CD8-positive, alpha-beta memory T cell (primary cell): Measurements from ENCODE around the gene SORD. TPM values are rescaled to one million over a fixed set of nuclear protein-coding genes. Genes with fewer than 3 reads are reported as not detected.
"Not testable (repeated sequence)": the region's sequence is repeated elsewhere in the genome, so short reads cannot be mapped to it uniquely, and the experiment has no call there.

Experiments used
- CTCF ChIA-PET: fragments of 350-600 bp; sonication (Branson Sonifier 250); formaldehyde crosslinking; loops from one replicate; lab custom pipeline; 2021; ENCODE audit warnings: antibody characterized with exemption; lab: Charles Lee
- POLR2A ChIA-PET: fragments of 350-600 bp; sonication (Branson Sonifier 250); formaldehyde crosslinking; loops from one replicate; lab custom pipeline; 2021; ENCODE audit warnings: antibody characterized with exemption; lab: Charles Lee
- DNase-seq, 5 donors: peaks; one replicate each; pipeline versions ENCODE4 v3.0.0 to v3.0.0-alpha.2; 2020 to 2022; ENCODE audit warnings: mixed read lengths in 1 of 5
- H3K27ac ChIP-seq: one replicate; pipeline ENCODE4 v1.7.0; 2013; ENCODE audit warnings: low read depth, mild to moderate bottlenecking, low read length, moderate library complexity
- H3K27me3 ChIP-seq: 2 replicates; pipeline ENCODE4 v1.7.0; 2013; ENCODE audit warnings: low read length, mild to moderate bottlenecking; ENCODE audit not compliant: insufficient read depth, poor library complexity, severe bottlenecking
- H3K36me3 ChIP-seq: 2 replicates; pipeline ENCODE4 v1.7.0; 2013; ENCODE audit warnings: mild to moderate bottlenecking, low read length, moderate library complexity; ENCODE audit not compliant: insufficient read depth
- H3K4me1 ChIP-seq: 2 replicates; pipeline ENCODE4 v1.7.0; 2013; ENCODE audit warnings: mild to moderate bottlenecking, low read length, moderate library complexity; ENCODE audit not compliant: insufficient read depth
- H3K4me3 ChIP-seq: 2 replicates; pipeline ENCODE4 v1.7.0; 2013; ENCODE audit warnings: mild to moderate bottlenecking, low read length
- H3K9me3 ChIP-seq: 2 replicates; pipeline ENCODE4 v1.7.0; 2013; ENCODE audit warnings: mild to moderate bottlenecking, low read length
- H3K27ac Mint-ChIP-seq, 8 donors: one replicate each; pipeline ENCODE4 v1.8.0; 2020 to 2021; ENCODE audit warnings: mixed read lengths in 8 of 8, mild to moderate bottlenecking in 6 of 8, inconsistent platforms in 3 of 8, moderate library complexity in 3 of 8
- H3K27me3 Mint-ChIP-seq, 2 donors: one replicate each; pipeline ENCODE4 v1.8.0; 2020 to 2021; ENCODE audit warnings: mixed read lengths in 2 of 2, mild to moderate bottlenecking in 1 of 2, moderate library complexity in 1 of 2
- H3K36me3 Mint-ChIP-seq, 3 donors: one replicate each; pipeline ENCODE4 v1.8.0; 2020 to 2021; ENCODE audit warnings: mixed read lengths in 3 of 3, inconsistent platforms in 1 of 3, mild to moderate bottlenecking in 1 of 3
- H3K4me1 Mint-ChIP-seq, 3 donors: one replicate each; pipeline ENCODE4 v1.8.0; 2020 to 2021; ENCODE audit warnings: mixed read lengths in 3 of 3, inconsistent platforms in 1 of 3, mild to moderate bottlenecking in 1 of 3
- H3K4me3 Mint-ChIP-seq, 7 donors: one replicate each; pipeline ENCODE4 v1.8.0; 2020 to 2021; ENCODE audit warnings: mixed read lengths in 7 of 7, mild to moderate bottlenecking in 6 of 7, moderate library complexity in 4 of 7, inconsistent platforms in 2 of 7
- H3K9me3 Mint-ChIP-seq, 5 donors: one replicate each; pipeline ENCODE4 v1.8.0; 2020 to 2022; ENCODE audit warnings: mixed read lengths in 5 of 5, mild to moderate bottlenecking in 3 of 5, moderate library complexity in 2 of 5, inconsistent platforms in 1 of 5
- polyA plus RNA-seq: library from polyadenylated mRNA; unstranded; fragments of 300-500 nt; fragmentation: Illumina TruSeq; gene quantifications from one replicate; pipeline ENCODE4 v1.2.3, GENCODE V29; 2021
- total RNA-seq, 2 experiments: library from RNA; stranded (reverse); gene quantifications; one replicate each; pipeline ENCODE4 v1.2.3, GENCODE V29; 2021

The SORD gene
- total and polyA plus RNA-seq, 3 experiments from 2014 or later: 7.8 to 23.1 (median 23.0) TPM

DNA sequence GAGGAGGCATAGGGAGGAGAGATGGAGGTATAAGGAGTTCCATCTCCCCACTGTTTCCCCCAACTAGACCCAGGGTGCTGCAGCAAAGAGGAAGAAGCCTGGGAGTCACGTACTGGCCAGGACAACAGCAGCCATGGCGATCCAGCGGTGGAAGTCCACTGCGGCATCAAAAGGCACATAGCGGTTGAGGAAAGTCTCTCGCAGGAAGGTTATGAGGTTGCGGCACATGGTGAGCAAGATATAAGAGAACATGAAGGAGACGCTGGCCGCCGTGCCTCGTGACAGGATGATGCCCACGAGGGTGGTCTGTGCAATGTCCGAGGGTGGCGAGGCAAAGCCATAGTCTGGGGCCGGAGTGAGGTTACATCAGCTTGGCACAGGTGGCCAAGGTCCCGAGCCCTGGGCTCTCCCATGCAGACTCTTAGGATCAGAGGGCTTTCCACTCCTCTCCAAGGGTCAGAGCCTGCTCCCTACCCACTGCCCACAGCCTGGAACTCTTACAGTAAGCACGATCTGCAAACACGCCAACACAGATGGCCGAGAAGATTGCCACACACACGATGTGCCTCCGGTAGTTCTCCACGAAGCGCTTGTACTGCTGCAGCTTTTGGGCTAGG is 76.7 kb downstream of the SORD start:
- Histone ChIP-seq H3K36me3 (no peaks in the 10 kb centered on the region), H3K27me3 (no peaks in the 10 kb centered on the region), H3K9me3 (no peaks in the 10 kb centered on the region), H3K4me3 (no peak overlapping the region), H3K27ac (no peak overlapping the region), H3K4me1 (no peaks in the 10 kb centered on the region)
- Mint-ChIP-seq H3K27me3 (peaks cover 2 to 11% of the 10 kb centered on the region in 2 donors), H3K4me3 (no peak overlapping the region), H3K9me3 (no peaks in the 10 kb centered on the region), H3K4me1 (no peaks in the 10 kb centered on the region), H3K27ac (no peak overlapping the region), H3K36me3 (no peaks in the 10 kb centered on the region)
- CTCF ChIA-PET: no interaction called here
- DNase-seq: no peak
- POLR2A ChIA-PET: no interaction called here

DNA sequence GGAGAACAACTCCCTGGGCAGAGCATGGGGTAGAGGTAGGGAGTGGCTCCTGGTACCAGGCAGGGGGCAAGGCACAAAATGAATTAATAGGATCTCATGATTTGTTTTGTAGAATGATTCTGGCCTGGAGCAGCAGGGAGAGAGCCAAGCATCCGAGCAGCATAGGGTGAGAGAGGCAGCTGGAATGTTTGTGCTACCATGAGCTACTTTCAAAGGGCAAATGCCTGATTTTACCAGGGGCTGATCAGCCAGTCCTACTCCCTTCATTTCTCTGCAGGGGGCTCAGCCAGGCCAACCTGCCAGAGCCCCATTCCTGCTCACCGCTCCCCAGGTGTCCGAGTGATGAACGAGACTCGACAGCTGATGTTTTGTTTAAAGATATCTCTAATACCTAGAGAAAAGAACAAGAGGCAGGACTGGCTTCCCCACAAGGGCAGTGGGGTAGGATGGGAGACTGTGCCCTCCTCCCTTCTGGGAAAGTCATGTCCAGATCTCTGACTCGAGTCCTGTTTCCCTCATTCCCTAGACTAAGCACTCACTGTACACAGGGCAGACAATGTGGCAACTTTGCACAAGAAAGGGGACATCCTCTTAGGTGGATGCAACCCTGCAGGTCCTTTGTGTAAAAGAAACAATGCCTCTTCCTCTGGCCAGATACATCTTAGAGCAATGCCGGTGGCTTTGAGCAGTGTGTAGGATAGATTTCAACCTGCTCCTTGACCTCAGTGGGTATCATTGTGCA is 78.1 kb downstream of the SORD start:
- no peaks in the 10 kb centered on the region for H3K4me1 Mint-ChIP-seq
- Histone ChIP-seq H3K27ac (no peak overlapping the region), H3K36me3 (no peaks in the 10 kb centered on the region), H3K4me3 (no peak overlapping the region), H3K9me3 (no peaks in the 10 kb centered on the region), H3K4me1 (no peaks in the 10 kb centered on the region), H3K27me3 (no peaks in the 10 kb centered on the region)
- no peaks in the 10 kb centered on the region for H3K36me3 Mint-ChIP-seq
- no peak overlapping the region for H3K4me3 Mint-ChIP-seq
- H3K27me3 Mint-ChIP-seq: peaks cover 10 to 19% of the 10 kb centered on the region in 2 donors
- no peak for DNase-seq
- H3K9me3 Mint-ChIP-seq: no peaks in the 10 kb centered on the region
- ChIA-PET CTCF (no interaction called here), POLR2A (no interaction called here)
- H3K27ac Mint-ChIP-seq: no peak overlapping the region

DNA sequence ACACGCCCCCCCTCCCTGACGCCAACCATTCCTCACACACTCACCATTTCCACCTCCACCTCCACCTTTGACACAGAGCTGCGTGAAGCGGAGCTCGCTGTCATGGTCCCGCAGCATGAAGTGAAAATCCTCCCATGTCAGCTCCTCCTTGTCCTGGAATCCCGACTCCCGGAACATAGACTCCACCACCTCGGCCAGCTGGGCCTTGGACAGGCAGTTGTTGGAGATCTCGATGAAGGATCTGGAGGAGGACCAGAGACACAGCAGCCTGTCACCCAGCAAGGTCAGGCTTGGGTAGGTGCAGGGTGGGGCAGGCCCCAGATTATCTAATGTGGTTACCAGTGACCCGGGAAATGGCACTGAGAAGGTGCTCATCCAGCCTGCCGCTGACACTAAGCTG is 78.8 kb downstream of the SORD start:
- Histone ChIP-seq H3K27me3 (no peaks in the 10 kb centered on the region), H3K4me1 (no peaks in the 10 kb centered on the region), H3K4me3 (no peak overlapping the region), H3K9me3 (no peaks in the 10 kb centered on the region), H3K27ac (no peak overlapping the region), H3K36me3 (no peaks in the 10 kb centered on the region)
- no peak overlapping the region for H3K4me3 Mint-ChIP-seq
- ChIA-PET CTCF (no interaction called here), POLR2A (no interaction called here)
- no peaks in the 10 kb centered on the region for H3K4me1 Mint-ChIP-seq
- no peaks in the 10 kb centered on the region for H3K36me3 Mint-ChIP-seq
- peak overlapping the region in 1 of 8 donors; percentile 48 for H3K27ac Mint-ChIP-seq
- no peak for DNase-seq
- no peaks in the 10 kb centered on the region for H3K9me3 Mint-ChIP-seq
- peaks cover 11 to 26% of the 10 kb centered on the region in 2 donors for H3K27me3 Mint-ChIP-seq

DNA sequence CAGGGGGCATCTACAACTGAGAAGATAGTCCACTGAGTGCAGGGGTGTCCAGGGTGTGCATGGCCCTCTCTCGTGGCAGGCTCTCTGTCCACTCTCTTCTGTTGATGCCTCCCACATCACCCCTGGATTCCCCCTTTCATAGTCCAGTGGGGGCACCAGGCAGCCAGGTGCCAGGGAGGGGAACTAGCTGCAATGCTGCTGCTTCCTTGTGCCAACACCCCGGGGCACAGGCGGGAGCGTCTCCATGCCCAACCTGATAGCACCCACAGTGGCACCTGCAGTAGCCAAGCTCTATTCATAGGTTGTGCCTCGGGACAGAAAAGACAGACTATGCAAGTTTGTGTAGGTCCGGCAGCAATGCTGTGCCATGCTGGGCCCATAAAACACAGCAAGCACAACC is 79.2 kb downstream of the SORD start:
- POLR2A ChIA-PET: no interaction called here
- peaks cover 14 to 30% of the 10 kb centered on the region in 2 donors for H3K27me3 Mint-ChIP-seq
- no peaks in the 10 kb centered on the region for H3K9me3 Mint-ChIP-seq
- CTCF ChIA-PET: no interaction called here
- Histone ChIP-seq H3K9me3 (no peaks in the 10 kb centered on the region), H3K27ac (no peak overlapping the region), H3K4me1 (no peaks in the 10 kb centered on the region), H3K27me3 (no peaks in the 10 kb centered on the region), H3K36me3 (no peaks in the 10 kb centered on the region), H3K4me3 (no peak overlapping the region)
- H3K4me1 Mint-ChIP-seq: no peaks in the 10 kb centered on the region
- H3K4me3 Mint-ChIP-seq: no peak overlapping the region
- H3K27ac Mint-ChIP-seq: no peak overlapping the region
- H3K36me3 Mint-ChIP-seq: no peaks in the 10 kb centered on the region
- no peak for DNase-seq

DNA sequence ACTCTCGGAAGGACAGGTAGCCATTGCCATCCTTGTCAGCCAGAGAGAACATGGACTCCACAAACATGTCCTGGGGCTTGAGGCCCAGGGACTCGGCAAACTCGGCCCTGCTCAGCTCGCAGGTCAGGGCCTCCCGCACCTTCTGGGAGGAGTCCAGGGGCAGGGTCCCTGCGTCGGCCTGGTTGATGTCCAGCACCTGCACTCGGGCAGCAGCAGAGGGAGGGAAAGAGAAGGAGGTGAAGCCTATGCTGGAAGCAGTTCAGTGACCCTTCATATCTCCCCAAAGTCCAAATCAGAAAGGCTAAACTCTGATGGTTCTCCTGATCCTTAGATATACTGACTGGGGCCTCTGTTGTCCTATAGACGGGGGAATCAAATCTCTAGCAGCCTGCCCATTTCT is 81.2 kb downstream of the SORD start:
- H3K9me3 ChIP-seq, H3K36me3 Mint-ChIP-seq, H3K4me1 ChIP-seq, H3K36me3 ChIP-seq, H3K27ac ChIP-seq, H3K4me3 ChIP-seq, H3K27me3 ChIP-seq, CTCF ChIA-PET, H3K9me3 Mint-ChIP-seq, H3K4me1 Mint-ChIP-seq, POLR2A ChIA-PET, DNase-seq, H3K4me3 Mint-ChIP-seq, H3K27ac Mint-ChIP-seq: not testable (repeated sequence)
- H3K27me3 Mint-ChIP-seq: peaks cover 20 to 44% of the 10 kb centered on the region in 2 donors

DNA sequence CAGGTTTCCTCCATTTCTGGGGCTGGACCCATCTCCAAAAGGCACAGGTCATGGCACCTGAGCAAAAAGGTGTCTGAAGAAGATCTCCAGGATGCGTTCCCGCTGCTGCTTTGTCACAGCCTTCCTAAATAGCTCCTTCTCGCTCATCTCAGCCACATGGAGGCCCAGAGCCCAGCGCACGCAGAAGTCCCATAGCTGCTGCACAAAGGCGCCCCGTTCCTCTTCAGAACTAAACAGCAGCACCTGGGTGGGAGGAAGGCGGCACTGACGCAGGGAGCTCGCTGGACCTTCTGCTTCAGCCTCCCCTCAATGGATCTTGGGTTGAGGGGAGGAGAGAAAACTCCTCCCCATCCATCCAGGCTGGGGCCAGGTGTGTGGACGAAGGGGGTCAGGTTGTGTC is 82.6 kb downstream of the SORD start:
- no peaks in the 10 kb centered on the region for H3K36me3 ChIP-seq
- Mint-ChIP-seq H3K9me3 (no peaks in the 10 kb centered on the region), H3K27me3 (peaks cover 28 to 58% of the 10 kb centered on the region in 2 donors), H3K4me1 (peaks cover 0 to 4% (median 0%) of the 10 kb centered on the region in 3 donors), H3K27ac (no peak overlapping the region), H3K4me3 (no peak overlapping the region), H3K36me3 (no peaks in the 10 kb centered on the region)
- no peak overlapping the region for H3K27ac ChIP-seq
- CTCF ChIA-PET: interaction anchor here (1.4 kb wide), 1 partner anchor 12 kb away, joined by 6 read pairs; no protein-coding TSS in a partner anchor
- no peak overlapping the region for H3K4me3 ChIP-seq
- no peaks in the 10 kb centered on the region for H3K9me3 ChIP-seq
- H3K4me1 ChIP-seq: no peaks in the 10 kb centered on the region
- H3K27me3 ChIP-seq: peaks cover 3% of the 10 kb centered on the region
- POLR2A ChIA-PET: no interaction called here
- no peak for DNase-seq

DNA sequence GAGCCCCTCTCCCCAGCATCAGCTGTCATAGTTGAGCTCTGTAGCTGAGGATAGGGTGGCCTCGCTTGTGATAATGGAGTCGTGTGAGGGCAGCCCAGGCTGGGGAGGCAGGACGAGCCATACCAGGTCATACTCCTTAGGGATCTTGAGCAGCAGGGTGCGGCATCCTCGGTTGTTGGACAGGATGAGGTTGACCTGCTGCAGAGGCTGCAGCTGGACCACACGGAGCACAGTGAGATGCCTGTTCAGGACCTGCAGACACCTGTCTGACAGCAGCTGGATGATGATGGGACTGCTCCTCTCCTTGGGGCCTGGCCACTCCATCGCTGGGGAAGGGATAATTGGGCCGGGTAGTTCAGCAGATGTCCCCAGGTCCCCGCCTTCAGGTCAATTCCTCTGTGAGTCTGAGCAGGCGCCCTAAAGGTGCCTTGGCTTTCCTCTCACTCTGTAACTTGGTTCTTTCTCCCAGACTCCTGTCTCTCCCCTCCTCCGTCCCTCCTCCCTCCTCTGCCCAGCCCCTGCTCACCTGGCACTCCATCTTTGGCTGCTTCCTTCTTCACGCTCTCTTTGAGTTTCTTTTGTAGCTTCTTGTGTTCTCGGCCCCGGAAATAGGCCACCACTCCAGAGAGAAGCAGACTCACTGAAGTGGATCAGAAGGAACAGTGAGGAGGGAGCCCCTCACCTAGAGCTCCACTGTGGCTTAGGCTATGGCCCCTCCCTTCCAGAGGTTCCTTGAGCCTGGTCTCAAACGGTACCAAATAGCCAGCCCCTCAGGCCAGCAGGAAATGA is 83.2 kb downstream of the SORD start:
- no peak for DNase-seq
- H3K4me3 ChIP-seq: no peak overlapping the region
- H3K36me3 ChIP-seq: no peaks in the 10 kb centered on the region
- Mint-ChIP-seq H3K9me3 (no peaks in the 10 kb centered on the region), H3K27ac (no peak overlapping the region), H3K27me3 (peaks cover 30 to 59% of the 10 kb centered on the region in 2 donors), H3K4me3 (no peak overlapping the region), H3K4me1 (peaks cover 0 to 4% (median 0%) of the 10 kb centered on the region in 3 donors), H3K36me3 (no peaks in the 10 kb centered on the region)
- H3K27ac ChIP-seq: no peak overlapping the region
- ChIA-PET POLR2A (no interaction called here), CTCF (interaction anchor here (1.3 to 1.4 kb wide), 2 partner anchors 12 kb away, joined by 5 to 6 read pairs; no protein-coding TSS in a partner anchor)
- H3K27me3 ChIP-seq: peaks cover 3% of the 10 kb centered on the region
- H3K9me3 ChIP-seq: no peaks in the 10 kb centered on the region
- H3K4me1 ChIP-seq: no peaks in the 10 kb centered on the region
